Trophoblast cell (in vitro differentiated cells and primary cell): ENCODE results near the gene PDE4D.
A peak's percentile ranks its signal among the peaks of the same experiment; 100 is the strongest.

Source experiments
- DNase-seq, 2 donors: peaks; one replicate each; pipeline ENCODE4 v3.0.0-alpha.2; 2016
- H2AFZ ChIP-seq: 2 replicates; pipeline ENCODE4 v1.6.1; 2013; ENCODE audit warnings: low read length, moderate library complexity, mild to moderate bottlenecking; ENCODE audit not compliant: insufficient read depth, poor library complexity
- H2AK5ac ChIP-seq: 2 replicates; pipeline ENCODE4 v1.6.1; 2013; ENCODE audit warnings: mild to moderate bottlenecking, low read length
- H2BK120ac ChIP-seq: 2 replicates; pipeline ENCODE4 v1.6.1; 2013; ENCODE audit warnings: low read length, mild to moderate bottlenecking, moderate library complexity; ENCODE audit not compliant: insufficient read depth, poor library complexity
- H2BK12ac ChIP-seq: 2 replicates; pipeline ENCODE4 v1.6.1; 2013; ENCODE audit warnings: mild to moderate bottlenecking, low read length, moderate library complexity
- H2BK5ac ChIP-seq: 2 replicates; pipeline ENCODE4 v1.6.1; 2013; ENCODE audit warnings: low read length, low read depth, moderate library complexity, mild to moderate bottlenecking; ENCODE audit not compliant: poor library complexity
- H3K14ac ChIP-seq: 2 replicates; pipeline ENCODE4 v1.6.1; 2013; ENCODE audit warnings: mild to moderate bottlenecking, low read length
- H3K18ac ChIP-seq: 2 replicates; pipeline ENCODE4 v1.6.1; 2013; ENCODE audit warnings: mild to moderate bottlenecking, low read length
- H3K23ac ChIP-seq: 2 replicates; pipeline ENCODE4 v1.6.1; 2013; ENCODE audit warnings: low read length
- H3K27ac ChIP-seq: 2 replicates; pipeline ENCODE4 v1.5.1; 2013; ENCODE audit warnings: low read depth, mild to moderate bottlenecking, inconsistent platforms, low read length, moderate library complexity
- H3K27me3 ChIP-seq: 2 replicates; pipeline ENCODE4 v1.6.1; 2013; ENCODE audit warnings: inconsistent platforms, mild to moderate bottlenecking, low read length, moderate library complexity; ENCODE audit not compliant: insufficient read depth
- H3K36me3 ChIP-seq, 2 experiments: 1 replicate in 1 of 2; 2 replicates in 1 of 2; pipeline ENCODE4 v1.6.1; 2013; ENCODE audit warnings: low read length in 2 of 2, mild to moderate bottlenecking in 2 of 2, moderate library complexity in 1 of 2; ENCODE audit not compliant: insufficient read depth in 2 of 2, control insufficient read depth in 1 of 2
- H3K4ac ChIP-seq: 2 replicates; pipeline ENCODE4 v1.6.1; 2013; ENCODE audit warnings: low read depth, mild to moderate bottlenecking, low read length, moderate library complexity
- H3K4me1 ChIP-seq, 2 experiments: 1 replicate in 1 of 2; 2 replicates in 1 of 2; pipeline ENCODE4 v1.6.1; 2013; ENCODE audit warnings: low read length in 2 of 2, mild to moderate bottlenecking in 2 of 2, moderate library complexity in 1 of 2; ENCODE audit not compliant: insufficient read depth in 2 of 2, control insufficient read depth in 1 of 2
- H3K4me2 ChIP-seq: 2 replicates; pipeline ENCODE4 v1.6.1; 2013; ENCODE audit warnings: inconsistent platforms, mild to moderate bottlenecking, low read length, moderate library complexity
- H3K4me3 ChIP-seq: 2 replicates; pipeline ENCODE4 v1.5.1; 2013; ENCODE audit warnings: mild to moderate bottlenecking, low read depth, low read length, inconsistent platforms
- H3K79me1 ChIP-seq: one replicate; pipeline ENCODE4 v1.6.1; 2013; ENCODE audit warnings: low read length
- H3K79me2 ChIP-seq: 2 replicates; pipeline ENCODE4 v1.6.1; 2013; ENCODE audit warnings: low read length, mild to moderate bottlenecking; ENCODE audit not compliant: control insufficient read depth, insufficient read depth, poor library complexity
- H3K9ac ChIP-seq: 2 replicates; pipeline ENCODE4 v1.6.1; 2013; ENCODE audit warnings: mild to moderate bottlenecking, low read length
- H3K9me3 ChIP-seq: 2 replicates; pipeline ENCODE4 v1.6.1; 2013; ENCODE audit warnings: low read depth, mild to moderate bottlenecking, control low read depth, inconsistent platforms, low read length; ENCODE audit not compliant: insufficient read depth
- H4K12ac ChIP-seq: 2 replicates; pipeline ENCODE4 v1.6.1; 2013; ENCODE audit warnings: low read depth, mild to moderate bottlenecking, low read length, moderate library complexity
- H4K8ac ChIP-seq: 2 replicates; pipeline ENCODE4 v1.6.1; 2013; ENCODE audit warnings: low read depth, mild to moderate bottlenecking, low read length, moderate library complexity
- H4K91ac ChIP-seq: one replicate; pipeline ENCODE4 v1.6.1; 2013; ENCODE audit warnings: low read depth, mild to moderate bottlenecking, low read length, moderate library complexity
- WGBS: extraction: QIAGEN DNeasy Blood & Tissue Kit; methylation state at CpG from one replicate; pipeline ENCODE4 v1.1.7; 2013; ENCODE audit warnings: missing lambda C conversion rate; ENCODE audit not compliant: insufficient read length, insufficient coverage; ENCODE audit errors: extremely low coverage; 5-methylcytosine and 5-hydroxymethylcytosine counted together

Gene PDE4D

GRCh38 chr5:59354274-59354673 lies 539.3 kb downstream of the PDE4D start:
- H2AFZ ChIP-seq, result no peak overlapping the region
- no peak overlapping the region for H3K9ac ChIP-seq
- peak in 1 of 2 donors; percentile 2 for DNase-seq
- H2BK5ac ChIP-seq, result no peak overlapping the region
- no peak overlapping the region for H3K4me2 ChIP-seq
- no peak overlapping the region for H3K4me3 ChIP-seq
- H4K91ac ChIP-seq, result no peak overlapping the region
- WGBS, result no CpG with 5 or more reads among the region's 5 CpGs
- H3K4ac ChIP-seq, result no peak overlapping the region
- H3K27ac ChIP-seq, result no peak overlapping the region
- no peaks in the 10 kb centered on the region for H3K9me3 ChIP-seq
- H3K36me3 ChIP-seq, result no peaks in the 10 kb centered on the region
- H4K12ac ChIP-seq, result no peak overlapping the region
- H2BK12ac ChIP-seq, result no peak overlapping the region
- peaks cover 4 to 13% of the 10 kb centered on the region in 2 experiments for H3K4me1 ChIP-seq
- H2BK120ac ChIP-seq, result no peak overlapping the region
- H3K27me3 ChIP-seq, result no peaks in the 10 kb centered on the region
- H2AK5ac ChIP-seq, result no peak overlapping the region
- H3K23ac ChIP-seq, result no peak overlapping the region
- H3K79me2 ChIP-seq, result no peaks in the 10 kb centered on the region
- no peak overlapping the region for H4K8ac ChIP-seq
- no peak overlapping the region for H3K14ac ChIP-seq
- H3K18ac ChIP-seq, result no peak overlapping the region
- peaks cover 2% of the 10 kb centered on the region for H3K79me1 ChIP-seq

- H4K12ac ChIP-seq, result no peak overlapping the region
- H3K23ac ChIP-seq, result no peak overlapping the region
- no peaks in the 10 kb centered on the region for H3K4me1 ChIP-seq
- H2AK5ac ChIP-seq, result no peak overlapping the region
- H3K18ac ChIP-seq, result no peak overlapping the region
- no peaks in the 10 kb centered on the region for H3K79me1 ChIP-seq
- H3K79me2 ChIP-seq, result no peaks in the 10 kb centered on the region
- H3K4me2 ChIP-seq, result no peak overlapping the region
- no peak overlapping the region for H2BK12ac ChIP-seq
- H2AFZ ChIP-seq, result no peak overlapping the region
- no peaks in the 10 kb centered on the region for H3K36me3 ChIP-seq
- H3K4ac ChIP-seq, result no peak overlapping the region
- WGBS, result no CpG with 5 or more reads among the region's 4 CpGs
- H3K27me3 ChIP-seq, result no peaks in the 10 kb centered on the region
- DNase-seq, result no peak
- H2BK120ac ChIP-seq, result no peak overlapping the region
- H3K27ac ChIP-seq, result no peak overlapping the region
- H3K9ac ChIP-seq, result no peak overlapping the region
- no peak overlapping the region for H3K4me3 ChIP-seq
- no peak overlapping the region for H4K91ac ChIP-seq
- no peaks in the 10 kb centered on the region for H3K9me3 ChIP-seq
- H2BK5ac ChIP-seq, result no peak overlapping the region
- H4K8ac ChIP-seq, result no peak overlapping the region
- H3K14ac ChIP-seq, result no peak overlapping the region
These were observed 542.3 kb downstream of the PDE4D start for GRCh38 chr5:59351076-59351794.

- no peak overlapping the region for H4K12ac ChIP-seq
- no peaks in the 10 kb centered on the region for H3K4me1 ChIP-seq
- no peak overlapping the region for H2AFZ ChIP-seq
- H2BK5ac ChIP-seq, result no peak overlapping the region
- no peak overlapping the region for H3K27ac ChIP-seq
- H3K23ac ChIP-seq, result no peak overlapping the region
- no peaks in the 10 kb centered on the region for H3K27me3 ChIP-seq
- no peak overlapping the region for H3K18ac ChIP-seq
- H3K9me3 ChIP-seq, result no peaks in the 10 kb centered on the region
- no peak overlapping the region for H4K91ac ChIP-seq
- no peak overlapping the region for H3K4me2 ChIP-seq
- no peak overlapping the region for H3K4ac ChIP-seq
- no peak overlapping the region for H2AK5ac ChIP-seq
- H4K8ac ChIP-seq, result no peak overlapping the region
- peak in 1 of 2 donors; percentile 40 for DNase-seq
- H3K79me1 ChIP-seq, result no peaks in the 10 kb centered on the region
- no peak overlapping the region for H3K4me3 ChIP-seq
- H2BK12ac ChIP-seq, result no peak overlapping the region
- no peaks in the 10 kb centered on the region for H3K36me3 ChIP-seq
- no peaks in the 10 kb centered on the region for H3K79me2 ChIP-seq
- H2BK120ac ChIP-seq, result no peak overlapping the region
- H3K9ac ChIP-seq, result no peak overlapping the region
- no peak overlapping the region for H3K14ac ChIP-seq
These were observed 545.3 kb downstream of the PDE4D start for GRCh38 chr5:59348189-59348588.

GRCh38 chr5:59346982-59347381 lies 546.5 kb downstream of the PDE4D start:
- Histone ChIP-seq H3K18ac (no peak overlapping the region), H3K79me1 (no peaks in the 10 kb centered on the region), H3K14ac (no peak overlapping the region), H3K27me3 (no peaks in the 10 kb centered on the region), H2BK12ac (no peak overlapping the region), H3K9ac (no peak overlapping the region), H2BK120ac (no peak overlapping the region), H3K4me3 (no peak overlapping the region), H3K4me2 (no peak overlapping the region), H4K12ac (no peak overlapping the region), H3K36me3 (no peaks in the 10 kb centered on the region), H3K79me2 (no peaks in the 10 kb centered on the region), H3K27ac (no peak overlapping the region), H3K9me3 (no peaks in the 10 kb centered on the region), H4K91ac (no peak overlapping the region), H2AFZ (no peak overlapping the region), H2BK5ac (no peak overlapping the region), H3K4ac (no peak overlapping the region), H2AK5ac (no peak overlapping the region), H3K23ac (no peak overlapping the region), H4K8ac (no peak overlapping the region), H3K4me1 (no peaks in the 10 kb centered on the region)
- no CpG with 5 or more reads among the region's 1 CpG for WGBS
- DNase-seq, result no peak
